Mammary epithelial cell (primary cell): ENCODE measurements around the gene A2ML1.

Source experiments
- EZH2 ChIP-seq: IDR thresholded peaks from 2 replicates; pipeline ENCODE4 v1.6.1; 2012; ENCODE audit warnings: low read length, inconsistent platforms, borderline replicate concordance
- TF ChIP-seq, protein P1 (sequence below), 2 donors: IDR thresholded peaks in 1 of 2; conservative IDR thresholded peaks in 1 of 2; 2 replicates each; pipeline ENCODE4 v1.5.1; 2011 to 2012; ENCODE audit warnings: inconsistent platforms in 2 of 2, low read length in 2 of 2, mild to moderate bottlenecking in 2 of 2, control low read depth in 1 of 2, low read depth in 1 of 2; ENCODE audit not compliant: insufficient read depth in 1 of 2; ENCODE audit errors: extremely low read depth in 1 of 2

DNA sequence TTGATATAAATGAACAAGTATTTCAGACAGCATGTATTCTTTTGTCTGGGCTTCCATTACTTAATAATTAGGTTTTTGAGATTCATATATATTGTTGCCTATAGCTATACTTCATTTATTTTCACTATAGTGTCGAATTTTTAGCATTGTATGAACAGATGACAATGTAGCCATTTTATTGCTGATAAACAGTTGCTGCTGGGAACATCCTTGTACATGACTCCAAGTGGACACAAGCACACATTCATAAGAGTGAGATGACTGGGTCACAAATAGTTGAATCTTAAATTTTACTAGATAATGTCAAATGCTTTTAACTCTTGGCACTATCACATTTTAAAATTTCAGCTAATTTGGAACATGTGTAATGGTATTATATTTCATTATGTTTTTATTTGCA lies 72.6 kb downstream of the A2ML1 start:
- TF ChIP-seq, protein P1, sequence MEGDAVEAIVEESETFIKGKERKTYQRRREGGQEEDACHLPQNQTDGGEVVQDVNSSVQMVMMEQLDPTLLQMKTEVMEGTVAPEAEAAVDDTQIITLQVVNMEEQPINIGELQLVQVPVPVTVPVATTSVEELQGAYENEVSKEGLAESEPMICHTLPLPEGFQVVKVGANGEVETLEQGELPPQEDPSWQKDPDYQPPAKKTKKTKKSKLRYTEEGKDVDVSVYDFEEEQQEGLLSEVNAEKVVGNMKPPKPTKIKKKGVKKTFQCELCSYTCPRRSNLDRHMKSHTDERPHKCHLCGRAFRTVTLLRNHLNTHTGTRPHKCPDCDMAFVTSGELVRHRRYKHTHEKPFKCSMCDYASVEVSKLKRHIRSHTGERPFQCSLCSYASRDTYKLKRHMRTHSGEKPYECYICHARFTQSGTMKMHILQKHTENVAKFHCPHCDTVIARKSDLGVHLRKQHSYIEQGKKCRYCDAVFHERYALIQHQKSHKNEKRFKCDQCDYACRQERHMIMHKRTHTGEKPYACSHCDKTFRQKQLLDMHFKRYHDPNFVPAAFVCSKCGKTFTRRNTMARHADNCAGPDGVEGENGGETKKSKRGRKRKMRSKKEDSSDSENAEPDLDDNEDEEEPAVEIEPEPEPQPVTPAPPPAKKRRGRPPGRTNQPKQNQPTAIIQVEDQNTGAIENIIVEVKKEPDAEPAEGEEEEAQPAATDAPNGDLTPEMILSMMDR (conservative IDR thresholded peaks at IDR 0.05 in 1 of 2, IDR thresholded peaks at IDR 0.05 in 1 of 2; ENCODE audit: extremely low read depth in 1 of 2, insufficient read depth in 1 of 2, low read depth in 1 of 2, low read length in 2 of 2), result no peak
- TF ChIP-seq EZH2, result no peak
